Measurements from ENCODE around the gene ADCY4.
A peak's percentile ranks its signal among the peaks of the same experiment; 100 is the strongest.
"Not testable (repeated sequence)": the region's sequence is repeated elsewhere in the genome, so short reads cannot be mapped to it uniquely, and the experiment has no call there.

ADCY4 gene

DNA sequence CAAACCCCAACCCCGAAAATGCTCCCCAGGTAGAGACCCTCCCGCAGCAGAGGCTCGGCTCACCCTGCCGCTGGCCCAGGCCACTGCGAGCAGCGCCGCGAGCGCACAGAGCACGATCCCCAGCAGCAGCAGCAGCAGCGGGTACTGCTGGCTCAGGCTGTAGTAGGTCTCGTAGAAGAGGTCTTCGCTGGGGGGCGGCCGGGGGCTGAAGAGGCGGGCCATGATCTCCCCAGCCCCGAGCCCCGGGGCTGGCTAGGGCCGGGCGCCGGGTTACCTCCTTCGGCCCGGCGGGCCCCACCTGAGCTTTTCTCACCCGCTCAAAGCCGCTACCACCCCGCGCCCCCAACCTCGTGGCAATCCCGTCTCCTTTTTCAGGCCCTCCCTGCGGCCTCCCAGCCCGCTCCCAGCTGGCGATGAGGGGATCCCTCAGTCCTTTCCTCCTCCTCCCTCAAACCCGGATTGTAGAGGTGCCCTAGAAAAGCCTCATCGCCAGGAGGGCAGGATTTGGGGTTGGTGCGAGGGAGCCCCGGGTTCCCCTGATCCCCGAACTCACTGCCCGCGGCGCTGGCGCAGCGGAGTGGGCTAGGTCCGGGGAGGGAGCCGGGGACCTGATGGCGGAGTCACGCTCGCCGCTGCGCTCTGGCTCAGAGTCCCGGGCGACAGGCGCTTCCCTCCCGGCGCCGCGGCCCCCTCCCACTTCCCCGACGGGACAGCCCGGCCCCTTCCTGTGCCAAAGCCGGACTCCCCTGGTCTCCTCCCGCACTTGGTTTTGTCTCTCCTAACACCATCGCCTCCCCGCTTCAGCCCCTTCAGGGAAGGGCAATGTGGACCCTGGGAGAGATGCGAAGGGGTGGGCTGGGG, at the start of gene ADCY4:
TSS of gene ADCY4 (minus strand) at position 641 of the 861 bp plus-strand sequence. CDS start at position 222, 419 bp downstream.
- no peak for DNase-seq (ENCODE audit: low read depth)

DNA sequence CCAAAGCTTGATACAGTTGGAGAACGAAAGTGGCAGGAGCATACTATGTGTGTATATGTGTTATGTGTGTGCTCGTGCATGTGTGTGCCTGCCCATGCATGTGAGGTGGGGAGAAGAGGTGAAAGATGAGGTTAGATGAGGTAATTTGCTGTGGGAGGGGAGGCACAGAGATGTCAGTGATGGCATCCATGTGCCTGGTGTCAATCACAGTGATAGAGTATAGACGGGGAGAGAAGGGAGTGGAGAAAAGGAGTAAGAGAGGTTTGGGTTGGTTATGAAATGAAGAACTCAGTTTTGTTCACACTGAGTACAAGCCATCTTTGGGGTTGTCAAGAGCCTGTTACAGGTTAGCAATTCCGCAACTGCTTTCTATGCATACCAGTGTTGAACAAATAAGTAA, 49.3 kb upstream of the ADCY4 start:
- no peak for DNase-seq (ENCODE audit: low read depth)

DNA sequence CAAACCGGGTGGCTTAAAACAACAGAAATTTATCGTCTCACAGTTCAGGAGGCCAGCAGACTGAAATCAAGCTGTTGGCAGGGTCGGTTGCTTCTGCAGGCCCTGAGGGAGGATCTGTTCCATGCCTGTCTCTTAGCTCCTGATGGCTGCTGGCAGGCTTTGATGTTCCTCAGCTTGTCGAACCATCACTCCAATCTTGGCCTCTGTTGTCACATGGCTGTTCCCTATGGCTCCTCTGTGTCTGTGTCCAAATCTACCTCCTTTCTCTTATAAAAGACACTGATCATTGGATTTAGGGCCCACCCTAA, 47.1 kb upstream of the ADCY4 start:
- no peak for DNase-seq (ENCODE audit: low read depth)

DNA sequence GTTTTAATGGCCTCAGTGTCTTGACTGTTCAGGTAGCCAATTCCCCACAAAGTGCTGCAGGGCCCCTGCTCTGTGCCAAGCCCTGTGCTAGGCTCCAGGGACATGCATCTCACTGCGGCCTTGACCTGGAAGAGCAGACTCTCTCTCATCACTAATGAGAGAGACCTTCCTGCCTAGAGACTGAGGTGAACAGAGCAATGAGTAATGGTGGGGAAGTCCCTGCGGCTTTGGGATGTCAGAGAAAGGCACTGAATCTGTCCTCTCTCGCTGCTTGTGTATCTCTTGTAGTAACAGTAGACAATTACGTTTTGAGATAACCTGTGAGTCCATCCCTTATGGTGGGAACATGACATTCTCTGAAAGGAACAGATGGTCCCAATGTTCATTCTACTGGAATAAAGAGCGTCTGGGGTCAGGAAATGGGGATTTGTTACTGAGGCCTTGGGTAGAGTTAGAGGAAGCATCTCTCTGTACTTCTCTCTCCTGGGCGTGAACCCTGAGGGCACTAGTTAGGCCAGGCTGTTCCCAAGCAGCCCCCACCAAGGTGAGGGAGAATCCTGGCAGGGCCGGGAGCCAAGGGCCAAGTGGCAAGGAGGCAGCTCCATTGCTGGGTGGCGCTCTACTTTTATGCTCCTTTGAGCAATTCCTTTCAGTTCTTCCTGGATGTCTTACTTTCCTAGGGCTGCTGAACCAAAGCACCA, 46.6 kb upstream of the ADCY4 start:
- DNase-seq (ENCODE audit: low read depth): no peak

DNA sequence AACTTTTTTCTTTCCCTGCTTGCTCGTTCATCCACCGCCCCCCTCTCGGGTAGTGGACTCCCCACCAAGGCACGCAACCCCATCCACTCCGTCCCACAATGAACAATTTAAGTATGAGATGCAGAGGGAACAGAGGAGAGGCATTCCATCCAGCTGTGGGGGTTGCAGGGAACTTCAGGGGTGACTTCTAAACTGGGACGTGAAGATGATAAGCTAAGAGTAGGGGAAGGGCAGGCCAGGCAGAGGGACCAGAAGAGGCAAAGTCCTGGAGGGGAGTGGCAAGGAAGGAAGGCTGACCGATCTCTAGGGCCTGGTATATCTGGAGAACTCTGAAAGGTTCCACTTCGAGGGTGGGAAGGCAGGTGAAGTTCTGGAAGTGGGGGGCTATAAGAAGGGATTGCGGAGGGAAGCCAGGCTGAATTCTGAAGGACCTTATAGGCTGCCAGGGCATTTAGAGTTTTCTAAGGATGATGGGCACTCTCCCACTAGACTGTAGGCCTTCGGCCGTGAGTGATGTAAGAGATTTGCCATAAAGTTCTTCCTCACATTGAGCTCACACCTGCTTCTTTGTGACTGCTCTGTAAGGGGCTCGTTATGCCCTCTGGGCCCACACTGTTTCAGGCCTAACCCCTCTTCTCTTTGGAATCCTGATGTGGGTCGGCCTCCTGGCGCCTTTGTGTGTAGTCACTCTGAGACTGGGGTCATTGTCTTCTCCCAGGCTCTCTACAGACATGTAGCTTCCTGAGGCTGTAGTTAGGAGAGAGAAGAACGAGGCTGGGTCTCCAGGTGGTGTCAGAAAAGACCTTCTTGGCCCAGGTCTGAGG, 45.2 kb upstream of the ADCY4 start:
- DNase-seq (ENCODE audit: low read depth): no peak

DNA sequence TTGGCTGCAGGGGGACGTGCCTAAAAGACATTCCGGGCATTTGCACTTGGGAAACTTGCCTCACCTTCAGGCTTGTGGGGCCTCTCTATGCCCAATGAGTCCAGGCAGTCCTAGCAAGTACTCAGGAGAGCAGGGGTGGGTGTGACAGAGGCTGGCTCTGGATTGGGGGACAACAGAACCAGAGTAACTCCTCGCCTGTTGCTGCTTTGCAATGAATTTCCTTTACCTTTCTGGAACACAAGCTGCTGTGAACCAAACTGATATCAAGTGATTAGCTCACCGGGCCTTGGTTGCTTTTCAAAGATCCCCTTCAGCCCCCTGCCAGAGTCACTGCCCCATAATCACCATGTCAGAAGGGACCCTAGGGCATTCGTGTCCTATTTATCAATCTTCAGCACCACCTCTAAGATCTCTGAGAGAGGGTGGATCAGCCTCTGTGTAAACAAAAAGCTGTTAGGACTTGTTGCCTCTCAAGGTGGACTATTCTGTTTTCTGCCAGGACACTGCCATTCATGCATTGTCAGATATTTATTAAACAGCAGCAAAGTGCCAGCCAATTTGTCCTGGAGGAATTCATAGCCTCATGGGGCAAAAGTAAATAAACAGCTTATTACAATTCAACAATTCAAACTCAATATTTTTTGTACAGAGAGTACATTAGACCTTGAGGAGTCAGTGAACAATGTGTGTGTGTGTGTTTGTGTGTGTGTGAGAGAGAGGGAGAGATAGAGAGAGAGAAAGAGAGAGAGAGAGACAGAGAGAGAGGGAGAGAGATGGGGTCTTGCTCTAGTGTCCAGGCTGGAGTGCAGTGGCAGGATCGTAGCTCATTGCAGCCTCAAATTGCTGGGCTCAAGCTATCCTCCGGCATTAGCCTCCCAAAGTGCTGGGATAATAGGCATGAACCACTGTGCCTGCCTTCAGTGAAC, 44.4 kb upstream of the ADCY4 start:
- no peak for DNase-seq (ENCODE audit: low read depth)

DNA sequence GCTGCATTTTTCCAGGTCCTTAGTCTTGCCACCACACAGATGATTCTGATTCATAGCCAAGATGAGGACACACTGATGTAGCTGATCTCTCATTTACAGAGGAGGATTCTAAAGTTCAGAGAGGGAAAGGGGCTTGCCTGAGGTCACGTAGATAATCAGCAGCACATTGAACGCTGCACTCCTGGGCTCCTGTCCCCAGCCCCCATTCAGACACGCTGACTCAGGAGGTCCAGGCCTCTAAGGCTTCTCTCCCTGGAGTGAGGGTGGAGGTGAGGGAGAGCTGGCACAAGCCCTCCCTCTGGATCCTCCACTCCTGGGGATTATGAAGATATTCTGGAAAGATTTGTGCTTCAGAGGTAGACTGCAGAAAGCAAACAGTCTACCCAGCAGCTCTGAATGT, 43.5 kb upstream of the ADCY4 start:
- no peak for DNase-seq (ENCODE audit: low read depth)

DNA sequence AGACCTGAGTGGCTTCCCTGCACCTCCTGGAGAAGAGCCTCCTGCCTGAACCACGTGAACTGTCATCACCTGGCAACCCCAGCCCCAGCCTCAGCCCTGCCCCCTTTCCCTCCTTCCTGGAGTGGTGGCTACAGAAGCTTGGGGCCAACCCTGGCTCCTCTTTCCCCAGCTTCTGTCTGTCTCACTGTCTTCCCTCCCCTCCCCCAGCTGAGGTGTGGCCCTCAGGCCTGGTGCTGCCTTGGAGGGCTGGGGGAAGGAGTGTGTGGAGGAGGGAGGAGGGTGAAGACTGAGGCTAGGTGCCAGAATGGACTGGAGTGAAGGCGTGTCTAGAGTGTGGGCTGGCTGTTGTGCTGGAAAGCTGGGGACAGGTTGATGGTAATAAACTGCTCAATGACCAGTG, 42.8 kb upstream of the ADCY4 start:
- DNase-seq (ENCODE audit: low read depth): no peak

DNA sequence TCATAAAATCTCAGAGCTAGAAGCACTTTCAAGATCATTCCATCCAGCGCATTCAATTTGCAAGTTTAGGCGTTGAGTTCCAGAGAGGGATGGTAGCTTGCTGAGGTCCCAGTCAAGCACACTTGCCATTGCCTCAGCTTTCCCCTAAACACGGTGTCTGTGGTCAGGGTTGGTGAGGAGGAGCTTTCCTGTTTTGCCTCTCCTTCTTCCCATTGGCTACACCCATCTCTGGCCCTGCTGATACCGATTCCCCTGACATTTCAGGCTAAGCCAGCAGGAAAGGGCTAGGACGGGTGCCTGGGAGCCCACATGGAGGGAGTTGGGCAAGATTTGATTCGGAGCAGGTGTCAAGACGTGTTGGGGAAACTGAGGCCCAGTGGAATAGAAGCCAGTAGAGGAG, 42.3 kb upstream of the ADCY4 start:
- DNase-seq (ENCODE audit: low read depth): no peak

DNA sequence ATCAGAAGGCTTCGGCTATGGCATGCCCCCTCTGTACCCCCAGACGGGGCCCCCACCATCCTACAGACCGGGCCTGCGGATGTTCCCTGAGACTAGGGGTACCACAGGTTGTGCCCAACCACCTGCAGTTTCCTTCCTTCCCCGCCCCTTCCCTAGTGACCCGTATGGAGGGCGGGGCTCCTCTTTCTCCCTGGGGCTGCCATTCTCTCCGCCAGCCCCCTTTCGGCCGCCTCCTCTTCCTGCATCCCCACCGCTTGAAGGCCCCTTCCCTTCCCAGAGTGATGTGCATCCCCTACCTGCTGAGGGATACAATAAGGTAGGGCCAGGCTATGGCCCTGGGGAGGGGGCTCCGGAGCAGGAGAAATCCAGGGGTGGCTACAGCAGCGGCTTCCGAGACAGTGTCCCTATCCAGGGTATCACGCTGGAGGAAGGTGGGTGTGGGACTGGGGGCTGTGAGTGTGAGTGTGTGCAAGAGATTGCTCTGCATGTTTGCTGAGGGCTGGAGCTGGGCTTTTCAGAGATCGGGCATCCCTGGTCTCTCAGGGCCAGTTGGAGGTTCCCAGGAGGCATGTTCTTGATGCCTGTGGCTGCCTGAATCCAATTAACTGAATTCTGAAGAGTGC, 41.7 kb upstream of the ADCY4 start:
- no peak for DNase-seq (ENCODE audit: low read depth)

DNA sequence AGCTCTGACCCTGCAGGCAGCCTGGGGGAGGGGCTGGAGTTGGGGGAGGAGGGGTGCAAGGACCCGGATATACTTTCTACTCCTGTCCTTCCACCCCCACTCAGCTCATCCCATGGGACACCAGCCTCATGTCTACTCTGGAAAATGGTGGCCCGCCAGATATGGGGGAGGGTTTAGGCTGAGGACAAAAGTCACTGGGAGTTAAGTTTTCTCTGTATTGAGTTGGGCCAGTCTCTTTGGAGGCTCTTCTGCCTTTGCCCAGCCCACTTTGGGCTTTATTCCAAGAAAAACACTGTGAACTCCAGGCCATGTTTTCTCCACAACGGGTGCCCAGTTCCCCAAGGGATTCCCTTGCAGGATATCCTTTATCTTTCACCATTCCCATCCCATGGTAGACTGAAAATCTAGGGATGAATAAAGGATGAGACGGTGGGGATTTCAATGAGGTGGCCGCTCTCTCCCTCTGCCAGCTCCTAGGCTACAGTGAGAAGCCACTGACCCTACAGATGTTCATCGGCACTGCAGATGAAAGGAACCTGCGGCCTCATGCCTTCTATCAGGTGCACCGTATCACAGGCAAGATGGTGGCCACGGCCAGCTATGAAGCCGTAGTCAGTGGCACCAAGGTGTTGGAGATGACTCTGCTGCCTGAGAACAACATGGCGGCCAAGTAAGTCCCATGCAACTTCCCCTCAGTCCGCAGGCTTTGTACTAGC, 38.0 kb upstream of the ADCY4 start:
- no peak for DNase-seq (ENCODE audit: low read depth)

DNA sequence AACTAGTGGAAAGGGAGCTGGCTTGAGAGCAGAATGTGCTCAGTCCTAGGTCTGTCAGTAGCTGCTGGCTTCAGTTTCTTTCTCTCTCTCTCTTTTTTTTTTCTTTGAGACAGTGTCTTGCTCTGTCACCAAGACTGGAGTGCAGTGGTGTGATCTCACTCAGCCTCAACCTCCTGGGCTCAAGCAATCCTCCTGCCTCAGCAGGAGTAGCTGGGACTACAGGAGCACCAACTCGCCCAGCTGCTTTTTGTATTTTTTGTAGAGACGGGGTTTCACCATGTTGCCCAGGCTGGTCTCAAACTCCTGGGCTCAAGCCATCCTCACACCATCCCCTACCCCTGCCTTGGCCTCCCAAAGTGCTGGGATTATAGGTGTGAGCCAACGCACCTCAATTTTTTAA, 36.7 kb upstream of the ADCY4 start:
- not testable (repeated sequence) for DNase-seq (ENCODE audit: low read depth)

DNA sequence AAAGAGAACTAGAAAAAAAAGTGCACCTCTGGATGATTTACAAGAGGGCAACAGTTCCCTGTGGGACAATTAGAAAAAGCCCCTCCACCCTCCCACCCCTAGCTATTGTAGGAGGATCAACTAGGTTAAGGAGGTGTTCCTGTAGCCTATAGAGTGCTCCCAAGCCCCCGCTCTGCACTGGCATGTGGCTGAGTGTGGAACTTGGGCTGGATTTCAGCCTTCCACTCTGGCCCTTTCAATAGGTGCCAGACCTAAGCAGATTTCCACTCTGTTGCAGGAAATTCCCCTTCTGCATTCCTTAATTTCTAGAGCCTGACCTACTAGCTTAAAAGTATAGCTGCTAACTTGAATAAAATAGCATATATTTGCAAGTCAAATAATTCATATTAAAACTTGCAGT, 35.9 kb upstream of the ADCY4 start:
- no peak for DNase-seq (ENCODE audit: low read depth)

DNA sequence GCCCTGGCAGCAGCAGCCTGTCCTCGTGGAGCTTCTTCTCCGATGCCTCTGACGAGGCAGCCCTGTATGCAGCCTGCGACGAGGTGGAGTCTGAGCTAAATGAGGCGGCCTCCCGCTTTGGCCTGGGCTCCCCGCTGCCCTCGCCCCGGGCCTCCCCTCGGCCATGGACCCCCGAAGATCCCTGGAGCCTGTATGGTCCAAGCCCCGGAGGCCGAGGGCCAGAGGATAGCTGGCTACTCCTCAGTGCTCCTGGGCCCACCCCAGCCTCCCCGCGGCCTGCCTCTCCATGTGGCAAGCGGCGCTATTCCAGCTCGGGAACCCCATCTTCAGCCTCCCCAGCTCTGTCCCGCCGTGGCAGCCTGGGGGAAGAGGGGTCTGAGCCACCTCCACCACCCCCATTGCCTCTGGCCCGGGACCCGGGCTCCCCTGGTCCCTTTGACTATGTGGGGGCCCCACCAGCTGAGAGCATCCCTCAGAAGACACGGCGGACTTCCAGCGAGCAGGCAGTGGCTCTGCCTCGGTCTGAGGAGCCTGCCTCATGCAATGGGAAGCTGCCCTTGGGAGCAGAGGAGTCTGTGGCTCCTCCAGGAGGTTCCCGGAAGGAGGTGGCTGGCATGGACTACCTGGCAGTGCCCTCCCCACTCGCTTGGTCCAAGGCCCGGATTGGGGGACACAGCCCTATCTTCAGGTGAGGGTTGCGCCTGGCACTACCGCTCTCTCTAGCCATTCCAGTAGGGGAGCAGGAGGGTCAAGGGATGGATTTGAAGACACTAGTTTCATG, 35.2 kb upstream of the ADCY4 start:
- DNase-seq (ENCODE audit: low read depth): no peak

DNA sequence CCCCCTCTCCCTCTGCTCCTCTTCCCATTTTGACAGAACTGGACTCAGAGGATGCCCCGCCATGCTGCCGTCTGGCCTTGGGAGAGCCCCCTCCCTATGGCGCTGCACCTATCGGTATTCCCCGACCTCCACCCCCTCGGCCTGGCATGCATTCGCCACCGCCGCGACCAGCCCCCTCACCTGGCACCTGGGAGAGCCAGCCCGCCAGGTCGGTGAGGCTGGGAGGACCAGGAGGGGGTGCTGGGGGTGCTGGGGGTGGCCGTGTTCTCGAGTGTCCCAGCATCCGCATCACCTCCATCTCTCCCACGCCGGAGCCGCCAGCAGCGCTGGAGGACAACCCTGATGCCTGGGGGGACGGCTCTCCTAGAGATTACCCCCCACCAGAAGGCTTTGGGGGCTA, 34.6 kb upstream of the ADCY4 start:
- DNase-seq (ENCODE audit: low read depth): no peak

DNA sequence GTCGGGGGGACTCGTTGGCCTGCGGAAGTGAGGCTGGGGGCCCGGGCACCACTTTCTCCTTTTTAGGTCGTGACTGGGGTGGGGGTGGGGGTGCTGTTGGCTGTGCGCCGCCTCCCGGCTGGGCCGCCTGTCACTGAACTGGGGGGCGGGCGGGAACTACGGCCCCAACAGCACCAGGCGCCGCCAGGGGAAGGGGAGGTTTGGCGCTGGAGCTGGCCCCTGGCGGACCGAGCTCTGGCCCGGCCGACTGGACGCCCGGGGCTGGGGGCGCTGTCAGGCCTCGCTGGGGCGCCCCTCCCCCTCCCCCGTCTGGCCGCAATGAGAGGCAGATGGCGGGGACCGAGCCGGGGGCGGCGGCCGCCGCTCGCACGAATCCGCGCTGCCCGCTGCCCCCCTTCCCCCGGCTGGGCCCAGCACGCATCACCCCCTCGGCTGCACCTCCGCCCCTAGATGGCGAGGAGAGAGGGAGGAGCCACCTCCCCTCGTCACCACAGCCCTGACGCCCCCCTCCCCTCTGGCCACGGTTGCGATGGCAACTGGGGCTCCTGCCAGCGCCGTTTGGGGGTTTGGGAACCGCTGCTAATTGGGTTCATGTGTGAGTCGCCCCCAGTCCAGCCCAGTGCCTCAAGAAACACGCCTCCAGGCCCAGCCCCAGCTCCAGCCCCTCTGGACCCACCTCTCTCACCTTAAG, 33.8 kb upstream of the ADCY4 start:
- peak; percentile 54 for DNase-seq (ENCODE audit: low read depth)

DNA sequence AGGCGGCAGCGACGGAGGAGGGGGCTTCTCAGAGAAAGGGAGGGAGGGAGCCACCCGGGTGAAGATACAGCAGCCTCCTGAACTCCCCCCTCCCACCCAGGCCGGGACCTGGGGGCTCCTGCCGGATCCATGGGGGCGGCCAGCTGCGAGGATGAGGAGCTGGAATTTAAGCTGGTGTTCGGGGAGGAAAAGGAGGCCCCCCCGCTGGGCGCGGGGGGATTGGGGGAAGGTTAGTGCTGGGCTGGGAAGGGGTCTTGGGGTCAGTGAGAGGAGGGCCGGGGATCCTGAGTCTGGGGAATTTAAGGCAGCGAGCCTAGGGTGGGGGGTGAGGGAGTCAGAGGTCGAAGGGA, 33.3 kb upstream of the ADCY4 start:
- DNase-seq (ENCODE audit: low read depth): no peak

DNA sequence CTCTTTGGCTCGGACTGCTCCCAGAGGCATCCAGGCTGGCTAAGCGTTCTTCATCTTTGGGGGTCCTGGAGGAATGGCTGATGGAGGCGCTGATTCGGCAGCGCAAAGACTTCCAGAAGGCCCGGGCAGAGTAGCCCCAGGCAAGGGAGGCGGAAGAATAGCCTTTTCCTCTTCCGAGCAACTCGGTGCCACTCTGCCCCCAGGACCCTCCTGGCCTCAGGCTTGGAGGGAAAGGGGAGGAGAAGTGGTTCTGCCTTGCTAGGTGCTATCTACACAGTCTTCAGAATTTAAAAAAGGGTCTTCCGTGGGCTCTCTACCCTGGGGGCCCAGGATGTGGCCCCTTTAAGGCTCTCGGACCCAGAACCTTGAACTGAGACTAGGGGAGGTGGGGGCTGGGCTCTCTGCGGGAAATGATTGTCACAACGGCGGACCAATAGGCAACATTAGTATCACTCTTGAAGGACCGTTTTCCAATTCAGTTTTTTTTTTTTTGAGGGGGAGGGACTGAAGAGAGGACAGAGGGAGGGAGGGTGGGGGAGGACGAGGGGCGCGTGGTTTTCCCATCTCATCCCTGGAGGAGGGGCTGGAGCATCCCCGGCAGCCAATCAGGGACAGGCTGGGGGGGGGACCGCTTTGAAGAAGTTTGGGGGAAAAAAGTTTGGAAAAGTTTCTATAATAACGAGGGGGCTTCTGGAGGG, 32.8 kb upstream of the ADCY4 start, which contains the start of gene NFATC4:
TSS of gene NFATC4 (plus strand) at position 671 of the 698 bp plus-strand sequence. CDS start 157 bp downstream, outside the sequence.
- peak; percentile 84 for DNase-seq (ENCODE audit: low read depth)

Measured in GM04503 (cell line).